Skeletal muscle tissue (tissue), 4 donors: Measurements from ENCODE around the gene CRKL. TPM values are rescaled to one million over a fixed set of nuclear protein-coding genes. Genes with fewer than 3 reads are reported as not detected.

Experiments used
- H3K27ac ChIP-seq: one replicate; pipeline ENCODE4 v1.7.0; 2013; ENCODE audit warnings: mild to moderate bottlenecking, low read depth, low read length, inconsistent platforms
- H3K27me3 ChIP-seq, 3 donors: one replicate each; pipeline ENCODE4 v1.7.0; 2013; ENCODE audit warnings: low read length in 3 of 3; ENCODE audit not compliant: control insufficient read depth in 3 of 3, insufficient read depth in 3 of 3
- H3K36me3 ChIP-seq, 3 donors: one replicate each; pipeline ENCODE4 v1.7.0; 2013; ENCODE audit warnings: low read length in 3 of 3; ENCODE audit not compliant: control insufficient read depth in 3 of 3, insufficient read depth in 3 of 3
- H3K4me1 ChIP-seq, 3 donors: one replicate each; pipeline ENCODE4 v1.7.0; 2013; ENCODE audit warnings: low read length in 3 of 3, mild to moderate bottlenecking in 3 of 3; ENCODE audit not compliant: control insufficient read depth in 3 of 3, insufficient read depth in 3 of 3
- H3K4me3 ChIP-seq, 3 donors: one replicate each; pipeline ENCODE4 v1.7.0; 2013; ENCODE audit warnings: low read length in 3 of 3
- H3K9ac ChIP-seq, 3 donors: one replicate each; pipeline ENCODE4 v1.7.0; 2013; ENCODE audit warnings: low read length in 3 of 3, mild to moderate bottlenecking in 3 of 3, moderate library complexity in 2 of 3, low read depth in 1 of 3
- H3K9me3 ChIP-seq, 3 donors: one replicate each; pipeline ENCODE4 v1.7.0; 2013; ENCODE audit warnings: low read length in 3 of 3; ENCODE audit not compliant: control insufficient read depth in 3 of 3
- total RNA-seq: library from RNA; depleted of rRNA; stranded (reverse); fragments of >200 nt; gene quantifications from one replicate; pipeline ENCODE4 v1.2.3, GENCODE V29; 2014
- donor health status: Osteomylitis.

The CRKL gene
- total RNA-seq, 1 donor from 2014 or later: 45.9 TPM

DNA sequence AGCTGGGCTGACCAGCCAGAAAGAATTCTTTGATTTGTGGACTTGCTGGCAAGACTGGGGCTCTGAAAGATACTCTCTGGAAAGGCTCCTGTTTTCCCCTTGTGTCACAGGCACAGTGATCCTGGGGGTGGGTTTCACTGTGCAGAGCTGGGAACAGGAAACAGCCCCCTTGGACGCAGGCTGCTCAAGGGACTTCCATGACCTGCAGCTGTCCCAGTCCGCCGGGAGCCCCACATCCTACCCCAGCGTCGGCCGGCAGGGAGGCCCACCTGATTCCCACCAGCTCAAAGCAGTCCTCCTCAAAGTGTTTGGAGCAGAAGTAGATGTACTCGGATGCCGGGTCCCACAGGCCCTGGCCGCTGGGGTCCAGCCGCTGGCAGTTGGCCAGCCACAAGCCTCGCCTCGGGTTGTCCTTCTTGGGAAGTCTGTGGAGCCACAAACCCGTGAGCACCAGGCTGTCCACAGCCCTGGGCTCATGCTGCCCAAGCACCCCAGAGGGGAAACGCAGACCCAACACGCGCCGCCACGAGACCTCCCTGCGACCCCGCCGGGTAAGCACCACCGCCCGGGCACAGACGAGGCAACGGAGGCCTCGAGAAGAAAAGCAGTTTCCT is 83.9 kb downstream of the CRKL start:
- Histone ChIP-seq H3K27me3 (no peaks in the 10 kb centered on the region), H3K27ac (peak overlapping the region; percentile 98), H3K9ac (peak overlapping the region; percentile 95 to 96 (median 95)), H3K36me3 (peaks cover 35 to 36% (median 35%) of the 10 kb centered on the region in 3 donors), H3K9me3 (no peaks in the 10 kb centered on the region), H3K4me1 (peaks cover 30 to 46% (median 37%) of the 10 kb centered on the region in 3 donors), H3K4me3 (peak overlapping the region; percentile 87 to 97 (median 94))

DNA sequence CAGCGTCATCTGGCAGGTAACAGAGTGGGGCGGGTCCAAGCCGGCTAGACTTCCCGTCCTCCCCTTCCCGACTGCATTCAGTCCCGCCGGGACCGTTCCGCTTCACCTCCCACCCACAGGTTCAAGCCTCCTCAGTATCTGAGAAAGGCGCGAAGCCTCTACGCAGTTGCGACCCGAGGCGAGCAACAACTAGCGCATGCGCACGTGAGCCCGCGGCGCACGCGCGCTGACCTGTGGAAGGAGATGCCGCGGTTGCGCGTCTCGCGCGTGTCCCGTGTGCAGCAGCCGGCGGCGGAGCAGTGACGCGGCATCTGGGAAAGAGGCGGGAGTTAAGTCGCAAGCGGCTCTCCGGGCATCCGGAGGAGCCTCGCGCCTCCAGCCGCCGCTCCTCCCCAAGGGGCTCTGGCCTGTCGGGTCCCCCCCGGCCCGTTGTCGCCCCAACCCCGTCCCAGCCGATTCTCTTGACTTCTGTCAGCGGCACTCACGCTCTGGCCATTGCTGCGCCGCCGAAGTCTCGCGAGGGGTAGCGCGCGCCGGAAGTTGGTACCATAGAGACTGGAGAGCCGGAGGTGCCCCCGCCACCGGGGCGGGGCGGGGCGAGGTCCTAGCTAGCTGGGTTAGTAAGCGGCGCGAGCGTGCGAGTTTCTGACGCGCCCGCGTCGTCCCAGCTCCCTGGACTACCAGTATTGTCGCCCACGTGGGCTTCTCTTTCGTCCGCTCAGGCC is 84.6 kb downstream of the CRKL start, which contains the start of gene THAP7:
TSS of gene THAP7 (minus strand) at position 518 of the 725 bp plus-strand sequence. CDS start at position 311, 207 bp downstream.
- H3K27me3 ChIP-seq: no peaks in the 10 kb centered on the region

More for the DNA sequence above, 84.6 kb downstream of the CRKL start, which contains the start of gene THAP7:
- Histone ChIP-seq H3K36me3 (peaks cover 29 to 31% (median 31%) of the 10 kb centered on the region in 3 donors), H3K27ac (peak within 1 kb of the TSS; percentile 98), H3K9me3 (no peaks in the 10 kb centered on the region), H3K4me3 (peak within 1 kb of the TSS; percentile 87 to 97 (median 94)), H3K9ac (peak within 1 kb of the TSS; percentile 95 to 96 (median 95)), H3K4me1 (peaks cover 30 to 46% (median 37%) of the 10 kb centered on the region in 3 donors)

Other genes starting within 250 kb of the CRKL start
- not detected for gene SERPIND1, start 143.3 kb upstream of the CRKL start, total RNA-seq
- gene PI4KA, start 58.6 kb upstream of the CRKL start, total RNA-seq: 20.4 TPM
- 5.2 TPM for gene SNAP29, start 58.4 kb upstream of the CRKL start, total RNA-seq
- gene AIFM3, start 49.8 kb downstream of the CRKL start, total RNA-seq: under 0.01 TPM
- gene LZTR1, start 64.9 kb downstream of the CRKL start, total RNA-seq: 32.4 TPM
- gene THAP7, start 84.7 kb downstream of the CRKL start, total RNA-seq: 15.7 TPM
- 11.0 TPM for gene P2RX6, start 97.8 kb downstream of the CRKL start, total RNA-seq
- 1.6 TPM for gene SLC7A4, start 115.2 kb downstream of the CRKL start, total RNA-seq
- not detected for gene LRRC74B, start 128.5 kb downstream of the CRKL start, total RNA-seq